Measurements from ENCODE around the gene NDUFAF2. TPM values are rescaled to one million over a fixed set of nuclear protein-coding genes. Genes with fewer than 3 reads are reported as not detected.

NDUFAF2 gene
- total and polyA plus RNA-seq, 2 of the 8 experiments (the other 6 are each of a cell fraction or from before 2014, with no cell fraction given) = 10.7 to 46.5 TPM

DNA sequence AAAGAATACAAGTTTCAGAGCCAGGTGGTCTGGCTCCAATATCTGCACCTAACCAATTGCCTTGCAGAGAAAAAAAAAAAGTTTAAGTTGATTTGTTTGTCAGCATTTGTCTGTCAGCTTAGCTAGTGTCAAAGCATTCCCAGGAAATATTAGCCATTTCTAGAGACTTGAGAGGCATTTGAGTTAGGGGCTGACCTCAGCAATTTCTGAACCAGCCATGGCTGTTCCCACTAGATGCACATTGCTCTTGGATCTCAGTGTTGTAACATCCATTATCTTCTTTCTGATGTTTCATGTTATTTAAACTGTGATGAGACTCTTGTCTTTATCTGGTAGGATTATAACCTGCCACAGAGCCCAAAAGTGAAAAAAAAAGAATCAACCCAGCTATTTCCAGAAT, 102.3 kb downstream of the NDUFAF2 start (continued):
- TF ChIP-seq, protein P1, sequence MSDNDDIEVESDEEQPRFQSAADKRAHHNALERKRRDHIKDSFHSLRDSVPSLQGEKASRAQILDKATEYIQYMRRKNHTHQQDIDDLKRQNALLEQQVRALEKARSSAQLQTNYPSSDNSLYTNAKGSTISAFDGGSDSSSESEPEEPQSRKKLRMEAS (IDR thresholded peaks at IDR 0.05) = no peak
- TF ChIP-seq CTBP2 (IDR thresholded peaks at IDR 0.05; ENCODE audit: borderline replicate concordance, insufficient read depth, insufficient read length, low read length) (no peak), SIX5 (IDR thresholded peaks at IDR 0.05; ENCODE audit: low read depth, low read length) (no peak), CREB1 (IDR thresholded peaks at IDR 0.05) (no peak)
